Peyer's patch (tissue), 4 donors: ENCODE data around the gene NRROS. TPM values are rescaled to one million over a fixed set of nuclear protein-coding genes. Genes with fewer than 3 reads are reported as not detected.

Experiments used
- small RNA-seq, 2 donors: library from RNA; depleted of rRNA; stranded (forward); fragments of <200 nt; gene quantifications; one replicate each; pipeline ENCODE3, GENCODE V24; 2016
- total RNA-seq, 4 donors: library from RNA; depleted of rRNA; stranded (reverse); fragments of >200 nt; gene quantifications; one replicate each; pipeline ENCODE4 v1.1.0, GENCODE V29; 2016

Gene NRROS
- total RNA-seq, 4 donors from 2014 or later: 0.70 to 10.7 (median 2.8) TPM

Small RNA genes within 50 kb of the gene (small RNA-seq; reads per million reads assigned to genes)
- 0 reads per million in 2 donors for gene RNU6-646P

Other genes with a start within 250 kb of the NRROS start
- gene UBXN7, start 207.3 kb upstream of the NRROS start, total RNA-seq: 10 to 100 TPM; 12.3 to 64.4 (median 22.7) TPM
- gene RNF168, start 135.9 kb upstream of the NRROS start, total RNA-seq: 10 to 100 TPM; 13.3 to 56.1 (median 18.3) TPM
- not detected for gene SMCO1, start 124.3 kb upstream of the NRROS start, total RNA-seq
- gene WDR53, start 71.1 kb upstream of the NRROS start, total RNA-seq: 10 to 100 TPM in 1 of 4 donors, 1 to 10 TPM in 3; 1.9 to 12.4 (median 6.5) TPM
- 1 to 10 TPM; 5.0 to 6.5 (median 5.9) TPM for gene FBXO45, start 71.0 kb upstream of the NRROS start, total RNA-seq
- under 1 TPM in 1 of 4 donors, not detected in 3; 0.67 TPM for gene CEP19, start 72.6 kb downstream of the NRROS start, total RNA-seq
- 10 to 100 TPM in 3 of 4 donors, 1 to 10 TPM in 1; 9.4 to 26.1 (median 15.2) TPM for gene PIGX, start 72.7 kb downstream of the NRROS start, total RNA-seq
- gene PAK2, start 100.2 kb downstream of the NRROS start, total RNA-seq: 10 to 100 TPM; 42.9 to 65.2 (median 53.5) TPM
- gene SENP5, start 228.2 kb downstream of the NRROS start, total RNA-seq: 10 to 100 TPM; 29.6 to 75.1 (median 36.9) TPM